ENCODE results near the gene CCNF.
A peak's percentile ranks its signal among the peaks of the same experiment; 100 is the strongest.

The CCNF gene

GRCh38 chr16:2465653-2466415 is 36.6 kb downstream of the CCNF start:
- no peaks in the 10 kb centered on the region for H3K9me3 ChIP-seq (ENCODE audit: insufficient read depth, low read length, severe bottlenecking)
- TF ChIP-seq EZH2 (IDR thresholded peaks at IDR 0.05; ENCODE audit: borderline replicate concordance, low read depth, low read length, severe bottlenecking), result no peak
- TF ChIP-seq, protein P1, sequence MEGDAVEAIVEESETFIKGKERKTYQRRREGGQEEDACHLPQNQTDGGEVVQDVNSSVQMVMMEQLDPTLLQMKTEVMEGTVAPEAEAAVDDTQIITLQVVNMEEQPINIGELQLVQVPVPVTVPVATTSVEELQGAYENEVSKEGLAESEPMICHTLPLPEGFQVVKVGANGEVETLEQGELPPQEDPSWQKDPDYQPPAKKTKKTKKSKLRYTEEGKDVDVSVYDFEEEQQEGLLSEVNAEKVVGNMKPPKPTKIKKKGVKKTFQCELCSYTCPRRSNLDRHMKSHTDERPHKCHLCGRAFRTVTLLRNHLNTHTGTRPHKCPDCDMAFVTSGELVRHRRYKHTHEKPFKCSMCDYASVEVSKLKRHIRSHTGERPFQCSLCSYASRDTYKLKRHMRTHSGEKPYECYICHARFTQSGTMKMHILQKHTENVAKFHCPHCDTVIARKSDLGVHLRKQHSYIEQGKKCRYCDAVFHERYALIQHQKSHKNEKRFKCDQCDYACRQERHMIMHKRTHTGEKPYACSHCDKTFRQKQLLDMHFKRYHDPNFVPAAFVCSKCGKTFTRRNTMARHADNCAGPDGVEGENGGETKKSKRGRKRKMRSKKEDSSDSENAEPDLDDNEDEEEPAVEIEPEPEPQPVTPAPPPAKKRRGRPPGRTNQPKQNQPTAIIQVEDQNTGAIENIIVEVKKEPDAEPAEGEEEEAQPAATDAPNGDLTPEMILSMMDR (IDR thresholded peaks at IDR 0.05; ENCODE audit: borderline replicate concordance, extremely low read depth, low read length, poor library complexity, severe bottlenecking), result peak; percentile 48
- peaks cover 46% of the 10 kb centered on the region for H4K20me1 ChIP-seq (ENCODE audit: insufficient read depth, low read length)
- H3K4me2 ChIP-seq (ENCODE audit: insufficient read depth, low read length), result no peak overlapping the region
- H3K36me3 ChIP-seq (ENCODE audit: insufficient read depth, low read length), result peaks cover 25% of the 10 kb centered on the region
- no peak overlapping the region for H3K27ac ChIP-seq (ENCODE audit: low read length)
- H3K4me1 ChIP-seq (ENCODE audit: insufficient read depth, low read length), result peaks cover 55% of the 10 kb centered on the region
- H3K79me2 ChIP-seq (ENCODE audit: insufficient read depth, low read length), result peaks cover 14% of the 10 kb centered on the region
- no peak overlapping the region for H2AFZ ChIP-seq (ENCODE audit: low read depth, low read length)
- H3K27me3 ChIP-seq (ENCODE audit: insufficient read depth, low read length, poor library complexity), result peaks cover 27% of the 10 kb centered on the region
- no peak overlapping the region for H3K4me3 ChIP-seq (ENCODE audit: low read depth in 1 of 2, low read length in 2 of 2)
- no peak; the same call in 2 of the 3 replicates for ATAC-seq (ENCODE audit: insufficient read depth, low read depth)
- no peak overlapping the region for H3K9ac ChIP-seq (ENCODE audit: low read depth, low read length)
- DNase-seq, result no peak

GRCh38 chr16:2466667-2467527 is 37.6 kb downstream of the CCNF start:
- DNase-seq, result peak; percentile 37
- Histone ChIP-seq H3K36me3 (ENCODE audit: insufficient read depth, low read length) (peaks cover 14% of the 10 kb centered on the region), H2AFZ (ENCODE audit: low read depth, low read length) (no peak overlapping the region), H3K9ac (ENCODE audit: low read depth, low read length) (no peak overlapping the region), H4K20me1 (ENCODE audit: insufficient read depth, low read length) (peaks cover 41% of the 10 kb centered on the region), H3K9me3 (ENCODE audit: insufficient read depth, low read length, severe bottlenecking) (no peaks in the 10 kb centered on the region), H3K79me2 (ENCODE audit: insufficient read depth, low read length) (peaks cover 4% of the 10 kb centered on the region; the same call in 1 of the 2 replicates), H3K4me2 (ENCODE audit: insufficient read depth, low read length) (no peak overlapping the region), H3K27ac (ENCODE audit: low read length) (no peak overlapping the region), H3K4me3 (ENCODE audit: low read depth in 1 of 2, low read length in 2 of 2) (no peak overlapping the region), H3K4me1 (ENCODE audit: insufficient read depth, low read length) (peaks cover 55% of the 10 kb centered on the region), H3K27me3 (ENCODE audit: insufficient read depth, low read length, poor library complexity) (peaks cover 35% of the 10 kb centered on the region)
- TF ChIP-seq EZH2 (IDR thresholded peaks at IDR 0.05; ENCODE audit: borderline replicate concordance, low read depth, low read length, severe bottlenecking), result no peak
- TF ChIP-seq, protein P1 (IDR thresholded peaks at IDR 0.05; ENCODE audit: borderline replicate concordance, extremely low read depth, low read length, poor library complexity, severe bottlenecking), result no peak
- ATAC-seq (ENCODE audit: insufficient read depth, low read depth), result no peak

DNA sequence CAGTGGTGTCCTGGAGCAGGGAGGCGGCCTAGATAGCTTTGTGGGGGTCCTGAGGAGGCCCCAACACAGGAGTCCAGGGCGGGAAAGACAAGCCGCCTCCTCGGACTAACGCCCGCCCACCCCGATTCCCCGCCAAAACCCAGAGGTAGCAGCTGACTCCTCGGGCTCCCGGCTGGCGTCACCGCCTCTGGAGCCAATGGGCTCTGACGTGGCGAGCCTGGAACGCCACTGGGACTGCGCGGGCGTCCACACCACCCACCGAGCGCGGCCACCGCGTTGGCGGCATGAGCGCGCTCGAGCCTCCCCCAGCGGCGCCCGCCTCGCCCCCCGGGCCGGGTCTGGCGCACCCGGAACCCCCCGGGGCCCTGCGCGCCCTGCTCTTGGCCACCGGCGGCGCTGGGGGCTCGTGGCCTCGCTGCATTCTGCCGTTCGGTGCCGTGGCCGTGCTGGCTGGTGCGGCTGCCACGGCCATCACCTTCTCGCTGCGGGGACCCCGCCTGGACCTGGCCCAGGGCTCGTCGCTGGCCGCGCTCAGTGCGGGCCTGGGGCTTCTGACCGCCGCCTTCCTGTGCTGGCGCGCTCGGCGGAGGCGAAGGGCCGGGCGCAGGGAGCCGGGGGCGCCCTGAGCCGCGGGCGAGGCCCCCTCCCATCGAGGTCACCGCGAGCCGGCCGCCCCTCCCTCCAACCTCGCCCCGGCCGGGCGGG is 38.4 kb downstream of the CCNF start:
- Histone ChIP-seq H2AFZ (ENCODE audit: low read depth, low read length) (no peak overlapping the region), H3K79me2 (ENCODE audit: insufficient read depth, low read length) (no peaks in the 10 kb centered on the region), H4K20me1 (ENCODE audit: insufficient read depth, low read length) (peaks cover 45% of the 10 kb centered on the region), H3K27ac (ENCODE audit: low read length) (no peak overlapping the region), H3K27me3 (ENCODE audit: insufficient read depth, low read length, poor library complexity) (peaks cover 41% of the 10 kb centered on the region), H3K4me1 (ENCODE audit: insufficient read depth, low read length) (peaks cover 55% of the 10 kb centered on the region), H3K4me2 (ENCODE audit: insufficient read depth, low read length) (peak overlapping the region; percentile 36; the same call in 1 of the 2 replicates), H3K9ac (ENCODE audit: low read depth, low read length) (no peak overlapping the region), H3K4me3 (ENCODE audit: low read depth in 1 of 2, low read length in 2 of 2) (no peak overlapping the region), H3K36me3 (ENCODE audit: insufficient read depth, low read length) (peaks cover 6% of the 10 kb centered on the region), H3K9me3 (ENCODE audit: insufficient read depth, low read length, severe bottlenecking) (no peaks in the 10 kb centered on the region)
- ATAC-seq (ENCODE audit: insufficient read depth, low read depth) (no peak), DNase-seq (no peak)
- TF ChIP-seq EZH2 (IDR thresholded peaks at IDR 0.05; ENCODE audit: borderline replicate concordance, low read depth, low read length, severe bottlenecking), result no peak
- TF ChIP-seq, protein P1 (IDR thresholded peaks at IDR 0.05; ENCODE audit: borderline replicate concordance, extremely low read depth, low read length, poor library complexity, severe bottlenecking), result no peak

Data from DND-41 (cell line).